GM18498 (cell line): Measurements from ENCODE around the gene HLF.

ENCODE experiments used
- ATAC-seq: cut with Tn5 transposase; IDR thresholded peaks from one replicate; pipeline ENCODE4 v1.9.1; 2021; ENCODE audit warnings: mild to moderate bottlenecking, moderate library complexity; ENCODE audit not compliant: unreplicated experiment

The HLF gene

GRCh38 chr17:55288356-55289105 is 23.8 kb downstream of the HLF start:
- ATAC-seq, result no peak

- no peak for ATAC-seq
These were observed 24.3 kb downstream of the HLF start for GRCh38 chr17:55289106-55289446.

- ATAC-seq, result no peak
These were observed 25.2 kb downstream of the HLF start for GRCh38 chr17:55289978-55290377.

GRCh38 chr17:55290492-55291113 is 25.8 kb downstream of the HLF start:
- no peak for ATAC-seq

GRCh38 chr17:55291114-55291507 is 26.4 kb downstream of the HLF start:
- no peak for ATAC-seq

GRCh38 chr17:55292094-55292493 is 27.3 kb downstream of the HLF start:
- no peak for ATAC-seq

- no peak for ATAC-seq
These were observed 29.4 kb downstream of the HLF start for GRCh38 chr17:55294042-55294751.

GRCh38 chr17:55295411-55296170 is 30.8 kb downstream of the HLF start:
- peak; percentile 84 for ATAC-seq

- ATAC-seq, result no peak
These were observed 31.5 kb downstream of the HLF start for GRCh38 chr17:55296171-55296695.

GRCh38 chr17:55296699-55297098 is 31.9 kb downstream of the HLF start:
- no peak for ATAC-seq

GRCh38 chr17:55298111-55298730 is 33.5 kb downstream of the HLF start:
- no peak for ATAC-seq

- ATAC-seq, result no peak
These were observed 34.5 kb downstream of the HLF start for GRCh38 chr17:55299162-55299838.

GRCh38 chr17:55299890-55300289 is 35.1 kb downstream of the HLF start:
- ATAC-seq, result no peak

GRCh38 chr17:55300479-55301290 is 35.9 kb downstream of the HLF start:
- ATAC-seq, result no peak

GRCh38 chr17:55301521-55302406 is 37.0 kb downstream of the HLF start:
- ATAC-seq, result no peak

GRCh38 chr17:55302407-55302787 is 37.6 kb downstream of the HLF start:
- no peak for ATAC-seq

- no peak for ATAC-seq
These were observed 38.3 kb downstream of the HLF start for GRCh38 chr17:55303008-55303493.

GRCh38 chr17:55303701-55304145 is 39.0 kb downstream of the HLF start:
- no peak for ATAC-seq
